Esophagus squamous epithelium (tissue), 5 donors: ENCODE data around the gene REV1. TPM values are rescaled to one million over a fixed set of nuclear protein-coding genes. Genes with fewer than 3 reads are reported as not detected.
A peak's percentile ranks its signal among the peaks of the same experiment; 100 is the strongest.

Source experiments
- DNase-seq: peaks from one replicate; lab custom pipeline; 2025; lab: John Stamatoyannopoulos, UW
- H3K27ac ChIP-seq, 4 donors: fragments of 200-600 bp; sonication (generic); one replicate each; pipeline ENCODE4 v1.5.1; 2016 to 2019; ENCODE audit warnings: mild to moderate bottlenecking in 1 of 4
- H3K27me3 ChIP-seq, 4 donors: fragments of 200-600 bp; sonication (generic); 1 replicate in 3 of 4; 2 replicates in 1 of 4; pipeline versions ENCODE4 v1.5.1 to v1.6.0; 2017 to 2021; ENCODE audit warnings: antibody characterized with exemption in 1 of 4
- H3K36me3 ChIP-seq, 3 donors: fragments of 200-600 bp; sonication (generic); one replicate each; pipeline ENCODE4 v1.5.1; 2016 to 2019
- H3K4me1 ChIP-seq, 3 donors: fragments of 200-600 bp; sonication (generic); one replicate each; pipeline ENCODE4 v1.5.1; 2017 to 2019
- H3K4me3 ChIP-seq, 4 donors: fragments of 200-600 bp; sonication (generic); 1 replicate in 3 of 4; 2 replicates in 1 of 4; pipeline ENCODE4 v1.5.1; 2016 to 2019; ENCODE audit warnings: mild to moderate bottlenecking in 2 of 4, moderate library complexity in 1 of 4
- H3K9me3 ChIP-seq, 3 donors: fragments of 200-600 bp; sonication (generic); one replicate each; pipeline ENCODE4 v1.5.1; 2016 to 2019
- POLR2A ChIP-seq, 4 donors: fragments of 450-650 bp; IDR thresholded peaks; one replicate each; pipeline ENCODE4 v1.6.1; 2017; ENCODE audit warnings: antibody characterized with exemption in 4 of 4, mild to moderate bottlenecking in 4 of 4, moderate library complexity in 3 of 4
- WGBS, 2 donors: methylation state at CpG; one replicate each; pipeline ENCODE4 v1.1.5; 2018; 5-methylcytosine and 5-hydroxymethylcytosine counted together
- intact Hi-C: fragments of 100-400 bp; cut with DNase I; formaldehyde crosslinking; loops from one replicate; pipeline ENCODE4 v1.15.0; 2022
- total RNA-seq, 4 donors: library from RNA; depleted of rRNA; stranded (reverse); fragments of >200 nt; gene quantifications; one replicate each; pipeline ENCODE4 v1.1.0, GENCODE V29; 2016
- TF ChIP-seq, protein P1 (sequence below), 6 experiments: fragments of 450-650 bp in 4 of 6; fragments of 200-600 bp in 2 of 6; sonication (generic) in 2 of 6; IDR thresholded peaks; one replicate each; pipeline ENCODE4 v1.5.1; 2016 to 2019; ENCODE audit warnings: antibody characterized with exemption in 6 of 6, mild to moderate bottlenecking in 4 of 6, moderate library complexity in 4 of 6
- donor health status: DM: yes; HTN: yes; CAD: no.

REV1 gene
- total RNA-seq, 4 donors from 2014 or later = 22.5 to 69.2 (median 39.8) TPM

DNA sequence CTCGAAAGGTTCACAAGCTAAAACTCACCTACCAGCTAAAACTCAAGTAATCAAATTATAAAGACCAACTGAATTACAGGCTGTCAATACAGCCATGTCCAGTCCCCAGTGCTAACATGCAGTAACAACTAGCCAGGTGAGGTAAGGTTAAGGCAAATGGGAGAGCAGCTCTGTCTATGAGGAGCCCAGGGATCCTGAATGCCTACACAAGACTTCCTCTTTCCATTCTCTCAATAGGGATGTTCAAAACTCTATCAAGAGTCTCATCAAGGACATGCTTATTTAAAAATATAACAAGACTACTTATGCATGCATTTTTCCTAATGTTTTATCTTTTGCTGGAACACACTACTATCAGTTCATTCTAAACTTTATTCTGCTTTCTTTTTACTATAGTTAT, 20.4 kb downstream of the REV1 start:
- no peak for DNase-seq
- Histone ChIP-seq H3K4me3 (no peak overlapping the region), H3K36me3 (no peaks in the 10 kb centered on the region), H3K27me3 (no peaks in the 10 kb centered on the region), H3K27ac (peak overlapping the region in 1 of 4 donors; percentile 82), H3K4me1 (peaks cover under 1 to 52% (median 17%) of the 10 kb centered on the region in 3 donors), H3K9me3 (peaks cover 0 to 4% (median 0%) of the 10 kb centered on the region in 3 donors)
- WGBS, 2 donors = 92 to 100% methylated on average over 1 of the region's 1 CpG
- intact Hi-C loops = no loop called here
- no peak for TF ChIP-seq POLR2A (IDR thresholded peaks at IDR 0.05)
- TF ChIP-seq, protein P1, sequence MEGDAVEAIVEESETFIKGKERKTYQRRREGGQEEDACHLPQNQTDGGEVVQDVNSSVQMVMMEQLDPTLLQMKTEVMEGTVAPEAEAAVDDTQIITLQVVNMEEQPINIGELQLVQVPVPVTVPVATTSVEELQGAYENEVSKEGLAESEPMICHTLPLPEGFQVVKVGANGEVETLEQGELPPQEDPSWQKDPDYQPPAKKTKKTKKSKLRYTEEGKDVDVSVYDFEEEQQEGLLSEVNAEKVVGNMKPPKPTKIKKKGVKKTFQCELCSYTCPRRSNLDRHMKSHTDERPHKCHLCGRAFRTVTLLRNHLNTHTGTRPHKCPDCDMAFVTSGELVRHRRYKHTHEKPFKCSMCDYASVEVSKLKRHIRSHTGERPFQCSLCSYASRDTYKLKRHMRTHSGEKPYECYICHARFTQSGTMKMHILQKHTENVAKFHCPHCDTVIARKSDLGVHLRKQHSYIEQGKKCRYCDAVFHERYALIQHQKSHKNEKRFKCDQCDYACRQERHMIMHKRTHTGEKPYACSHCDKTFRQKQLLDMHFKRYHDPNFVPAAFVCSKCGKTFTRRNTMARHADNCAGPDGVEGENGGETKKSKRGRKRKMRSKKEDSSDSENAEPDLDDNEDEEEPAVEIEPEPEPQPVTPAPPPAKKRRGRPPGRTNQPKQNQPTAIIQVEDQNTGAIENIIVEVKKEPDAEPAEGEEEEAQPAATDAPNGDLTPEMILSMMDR (IDR thresholded peaks at IDR 0.05) = no peak

DNA sequence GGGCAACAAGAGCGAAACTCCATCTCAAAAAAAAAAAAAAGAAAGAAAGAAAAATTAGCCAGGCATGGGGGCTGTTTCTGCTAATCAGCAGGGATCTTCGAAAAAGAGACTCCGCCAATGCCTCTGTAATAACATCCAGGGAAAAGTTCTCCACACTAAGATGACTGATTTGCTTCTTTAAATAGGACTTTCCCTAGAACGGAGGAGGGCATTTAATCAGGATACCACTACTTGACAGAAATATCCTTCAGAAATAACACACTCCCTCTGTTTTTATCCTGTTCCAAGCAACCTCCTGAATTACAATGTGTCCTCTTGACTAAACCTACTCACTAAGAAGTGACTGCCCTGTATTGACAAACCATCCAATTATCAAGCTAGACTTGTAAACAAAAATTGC, 21.7 kb downstream of the REV1 start:
- WGBS, 2 donors = 75 to 94% methylated on average over 4 of the region's 4 CpGs

DNA sequence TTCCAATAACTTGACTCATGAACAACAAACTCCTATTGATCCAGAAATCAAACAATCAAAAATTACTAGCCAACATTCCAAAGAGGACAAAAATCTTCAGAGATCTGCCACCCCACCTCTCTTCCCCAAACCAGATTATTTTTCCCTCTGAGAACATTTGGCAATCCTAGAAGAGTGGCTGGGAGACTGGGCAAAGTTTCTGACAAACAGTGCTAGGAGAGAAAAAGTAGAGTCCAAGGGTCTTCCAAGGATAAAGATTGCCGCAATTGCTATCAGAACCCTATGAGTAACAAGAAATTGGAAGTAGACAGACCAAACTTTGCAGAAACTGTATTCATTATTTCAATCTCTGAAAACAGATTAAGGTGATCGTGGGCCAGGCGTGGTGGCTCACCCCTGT, 22.4 kb downstream of the REV1 start:
- intact Hi-C loops = no loop called here
- 98 to 100% methylated on average over 3 of the region's 3 CpGs for WGBS, 2 donors
- no peak for TF ChIP-seq POLR2A (IDR thresholded peaks at IDR 0.05)

More for the DNA sequence above, 21.7 kb downstream of the REV1 start:
- no peak for TF ChIP-seq POLR2A (IDR thresholded peaks at IDR 0.05)
- TF ChIP-seq, protein P1 (IDR thresholded peaks at IDR 0.05) = no peak
- Histone ChIP-seq H3K27me3 (no peaks in the 10 kb centered on the region), H3K4me1 (peaks cover 0 to 40% (median 8%) of the 10 kb centered on the region in 3 donors), H3K36me3 (peaks cover 0 to 8% (median 0%) of the 10 kb centered on the region in 3 donors), H3K4me3 (no peak overlapping the region), H3K9me3 (peaks cover 0 to 4% (median 0%) of the 10 kb centered on the region in 3 donors), H3K27ac (no peak overlapping the region)
- intact Hi-C loops = no loop called here
- DNase-seq = no peak

DNA sequence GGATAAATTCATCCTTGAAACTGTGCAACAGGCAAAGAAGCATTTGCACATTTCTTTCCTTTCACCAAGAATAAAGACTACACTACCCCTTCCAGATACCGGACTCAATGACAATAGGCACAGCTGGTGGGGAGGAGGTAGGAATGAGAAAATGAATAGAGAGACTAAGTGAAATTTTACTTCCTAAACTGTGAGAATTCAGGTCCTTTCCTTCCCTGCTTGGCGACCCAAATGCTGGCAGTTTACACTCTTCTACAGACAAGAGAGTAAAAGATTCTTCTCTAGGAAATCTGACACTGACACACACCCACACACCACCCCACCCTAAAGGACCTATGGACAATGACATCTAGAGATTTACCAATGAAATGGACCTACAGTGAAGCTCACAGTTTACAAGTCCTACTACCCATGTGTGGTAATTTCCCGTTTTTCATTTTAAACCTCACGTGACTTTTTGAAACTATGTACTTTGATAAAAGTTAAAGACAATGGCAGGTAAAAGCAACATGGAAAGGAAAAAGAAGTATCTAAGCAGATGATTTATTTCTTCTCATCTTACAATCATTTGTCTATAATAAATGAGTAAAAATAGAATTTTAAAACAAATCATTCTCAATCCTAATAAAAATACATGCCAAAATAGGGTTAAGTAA, 27.9 kb downstream of the REV1 start:
- no peak for DNase-seq
- Histone ChIP-seq H3K4me1 (no peaks in the 10 kb centered on the region), H3K4me3 (no peak overlapping the region), H3K9me3 (no peaks in the 10 kb centered on the region), H3K36me3 (peaks cover 0 to 70% (median 5%) of the 10 kb centered on the region in 3 donors), H3K27ac (no peak overlapping the region), H3K27me3 (no peaks in the 10 kb centered on the region)
- intact Hi-C loops = no loop called here
- TF ChIP-seq POLR2A (IDR thresholded peaks at IDR 0.05) = no peak
- TF ChIP-seq, protein P1 (IDR thresholded peaks at IDR 0.05) = no peak
- 89 to 99% methylated on average over 4 of the region's 4 CpGs for WGBS, 2 donors

More for the DNA sequence above, 22.4 kb downstream of the REV1 start:
- peaks cover 0 to 4% (median 0%) of the 10 kb centered on the region in 3 donors for H3K9me3 ChIP-seq
- H3K36me3 ChIP-seq = peaks cover 0 to 16% (median 0%) of the 10 kb centered on the region in 3 donors
- DNase-seq = no peak
- H3K4me3 ChIP-seq = no peak overlapping the region
- no peak overlapping the region for H3K27ac ChIP-seq
- no peaks in the 10 kb centered on the region for H3K27me3 ChIP-seq
- peaks cover 0 to 32% (median under 1%) of the 10 kb centered on the region in 3 donors for H3K4me1 ChIP-seq

DNA sequence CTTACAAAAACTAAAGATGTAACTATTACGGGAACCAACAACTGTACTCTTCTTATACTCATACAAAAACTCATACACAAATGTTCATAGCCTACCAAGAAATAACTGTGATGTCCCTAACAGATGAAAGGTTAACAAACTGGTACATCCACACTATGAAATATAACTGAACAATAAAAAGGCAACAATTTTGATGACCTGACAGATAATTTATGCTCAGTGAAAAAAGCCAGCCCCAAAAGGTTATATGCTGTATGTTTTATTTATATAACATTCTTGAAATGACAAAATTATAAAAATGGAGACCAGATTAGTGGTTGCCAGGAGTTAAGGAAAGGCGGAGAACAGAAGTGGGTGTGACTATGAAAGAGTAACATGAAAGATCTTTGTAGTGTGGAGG, 31.3 kb downstream of the REV1 start:
- H3K36me3 ChIP-seq = peaks cover 5 to 100% (median 5%) of the 10 kb centered on the region in 3 donors
- H3K9me3 ChIP-seq = no peaks in the 10 kb centered on the region
- TF ChIP-seq, protein P1 (IDR thresholded peaks at IDR 0.05) = no peak
- TF ChIP-seq POLR2A (IDR thresholded peaks at IDR 0.05) = no peak
- intact Hi-C loops = no loop called here
- WGBS, 2 donors = 87 to 93% methylated on average over 2 of the region's 2 CpGs
- no peak overlapping the region for H3K27ac ChIP-seq
- H3K27me3 ChIP-seq = no peaks in the 10 kb centered on the region
- DNase-seq = no peak
- H3K4me1 ChIP-seq = peaks cover 0 to 3% (median 0%) of the 10 kb centered on the region in 3 donors
- H3K4me3 ChIP-seq = no peak overlapping the region
